ENCODE measurements around the gene FREM1.

DNA sequence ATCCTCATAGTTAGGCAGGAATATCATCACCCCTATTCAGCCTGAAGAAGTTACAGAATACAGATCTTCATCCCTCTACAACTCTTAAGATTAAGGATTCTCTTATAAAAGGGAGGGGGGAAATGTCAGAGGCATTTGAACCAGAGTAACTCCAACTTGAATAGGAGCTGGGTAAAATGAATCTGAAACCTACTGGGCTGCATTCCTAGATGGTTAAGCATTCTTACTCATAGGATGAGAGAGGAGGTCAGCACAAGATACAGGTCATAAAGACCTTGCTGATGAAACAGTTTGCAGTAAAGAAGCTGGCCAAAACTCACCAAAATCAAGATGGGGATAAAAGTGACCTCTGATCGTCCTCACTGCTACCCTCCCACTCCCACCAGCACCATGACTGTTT, 14.4 kb downstream of the FREM1 start:
- TF ChIP-seq CTCF (IDR thresholded peaks at IDR 0.05; ENCODE audit: insufficient read depth, low read depth, low read length): no peak
- no peak for TF ChIP-seq EZH2 (IDR thresholded peaks at IDR 0.05; ENCODE audit: insufficient read depth, low read length)
